Spleen (tissue), 11 donors: ENCODE results near the gene FGFR2. TPM values are rescaled to one million over a fixed set of nuclear protein-coding genes. Genes with fewer than 3 reads are reported as not detected.
"Not testable (repeated sequence)": the region's sequence is repeated elsewhere in the genome, so short reads cannot be mapped to it uniquely, and the experiment has no call there.

Experiments
- DNase-seq: peaks from one replicate; pipeline ENCODE4 v3.0.0-alpha.2; 2020
- H3K27ac ChIP-seq, 8 donors: fragments of 200-600 bp; sonication (generic) in 7 of 8; 1 replicate in 4 of 8; 2 replicates in 4 of 8; pipeline versions ENCODE4 v1.5.0 to v1.8.0; 2016 to 2021; ENCODE audit warnings: inconsistent platforms in 4 of 8, mild to moderate bottlenecking in 4 of 8, moderate library complexity in 1 of 8
- H3K27me3 ChIP-seq, 7 donors: fragments of 200-600 bp; sonication (generic) in 6 of 7; replicated peaks in 1 of 7; 1 replicate in 4 of 7; 2 replicates in 3 of 7; pipeline versions ENCODE4 v1.5.0 to v1.8.0; 2016 to 2021; ENCODE audit warnings: inconsistent platforms in 3 of 7, mild to moderate bottlenecking in 1 of 7
- H3K36me3 ChIP-seq, 6 donors: fragments of 200-600 bp; sonication (generic) in 5 of 6; 1 replicate in 4 of 6; 2 replicates in 2 of 6; pipeline versions ENCODE4 v1.5.0 to v1.8.0; 2016 to 2021; ENCODE audit warnings: inconsistent platforms in 2 of 6
- H3K4me1 ChIP-seq, 6 donors: fragments of 200-600 bp; sonication (generic) in 5 of 6; 1 replicate in 3 of 6; 2 replicates in 3 of 6; pipeline versions ENCODE4 v1.5.0 to v1.8.0; 2016 to 2021; ENCODE audit warnings: inconsistent platforms in 3 of 6
- H3K4me3 ChIP-seq, 8 donors: fragments of 200-600 bp; sonication (generic) in 7 of 8; 1 replicate in 4 of 8; 2 replicates in 4 of 8; pipeline versions ENCODE4 v1.5.0 to v1.8.0; 2016 to 2021; ENCODE audit warnings: inconsistent platforms in 4 of 8, mild to moderate bottlenecking in 4 of 8, moderate library complexity in 2 of 8
- H3K9me3 ChIP-seq, 8 donors: fragments of 200-600 bp; sonication (generic) in 7 of 8; 1 replicate in 4 of 8; 2 replicates in 4 of 8; pipeline versions ENCODE4 v1.5.0 to v1.8.0; 2016 to 2021; ENCODE audit warnings: inconsistent platforms in 4 of 8
- POLR2A ChIP-seq, 3 donors: fragments of 450-650 bp; IDR thresholded peaks; one replicate each; pipeline ENCODE4 v1.5.1; 2017; ENCODE audit warnings: antibody characterized with exemption in 3 of 3, mild to moderate bottlenecking in 1 of 3
- POLR2AphosphoS5 ChIP-seq, 3 donors: sonication (generic); formaldehyde crosslinking; IDR thresholded peaks; one replicate each; pipeline ENCODE4 v1.5.1; 2017; ENCODE audit warnings: antibody characterized with exemption in 3 of 3
- WGBS, 5 donors: extraction: QIAGEN DNeasy Blood & Tissue Kit in 3 of 5; methylation state at CpG; one replicate each; pipeline versions ENCODE4 v1.1.5 to v1.1.7; 2013 to 2018; 5-methylcytosine and 5-hydroxymethylcytosine counted together
- intact Hi-C: fragments of 100-400 bp; cut with DNase I; formaldehyde crosslinking; loops from one replicate; pipeline ENCODE4 v1.15.0; 2023; ENCODE audit warnings: low total_unique reads
- polyA plus RNA-seq, 3 donors: library from polyadenylated mRNA; stranded (reverse); fragments of 200-250 nt; gene quantifications; one replicate each; pipeline ENCODE4 v1.2.1, GENCODE V29; 2013
- total RNA-seq, 7 donors: library from RNA; depleted of rRNA in 3 of 7; stranded (reverse); fragments of >200 nt in 3 of 7; fragmentation: NEBNext Ultra II Directional in 4 of 7; extraction: Animal tissue kit (Norgen Biotek cat#: 25700) in 4 of 7; gene quantifications; one replicate each; pipeline versions ENCODE4 v1.1.0 to v1.2.1, GENCODE V29; 2016 to 2021
- TF ChIP-seq, protein P1 (sequence below), 11 experiments: fragments of 200-600 bp in 7 of 11; fragments of 450-650 bp in 4 of 11; sonication (generic) in 4 of 11; IDR thresholded peaks in 8 of 11; conservative IDR thresholded peaks in 3 of 11; 1 replicate in 7 of 11; 2 replicates in 4 of 11; pipeline versions ENCODE4 v1.4.0 to v1.8.0; 2016 to 2021; ENCODE audit warnings: antibody characterized with exemption in 11 of 11, inconsistent platforms in 4 of 11, mild to moderate bottlenecking in 1 of 11
- donor health status: healthy with polysubstance abuse.
- donor health status: DM: no; HTN: no; CAD: no; lungs with moderate emphysema.
- donor health status: DM: no; HTN: no; CAD: no.
- donor health status: Bipolar disorder and iron deficiency.
- donor health status: healthy.
- donor health status: DM: no; HTN: no; CAD: no.
- donor health status: DM: yes; HTN: yes; CAD: no.

FGFR2 gene
- total and polyA plus RNA-seq, 10 donors, result 0.24 to 1.8 (median 0.91) TPM

DNA sequence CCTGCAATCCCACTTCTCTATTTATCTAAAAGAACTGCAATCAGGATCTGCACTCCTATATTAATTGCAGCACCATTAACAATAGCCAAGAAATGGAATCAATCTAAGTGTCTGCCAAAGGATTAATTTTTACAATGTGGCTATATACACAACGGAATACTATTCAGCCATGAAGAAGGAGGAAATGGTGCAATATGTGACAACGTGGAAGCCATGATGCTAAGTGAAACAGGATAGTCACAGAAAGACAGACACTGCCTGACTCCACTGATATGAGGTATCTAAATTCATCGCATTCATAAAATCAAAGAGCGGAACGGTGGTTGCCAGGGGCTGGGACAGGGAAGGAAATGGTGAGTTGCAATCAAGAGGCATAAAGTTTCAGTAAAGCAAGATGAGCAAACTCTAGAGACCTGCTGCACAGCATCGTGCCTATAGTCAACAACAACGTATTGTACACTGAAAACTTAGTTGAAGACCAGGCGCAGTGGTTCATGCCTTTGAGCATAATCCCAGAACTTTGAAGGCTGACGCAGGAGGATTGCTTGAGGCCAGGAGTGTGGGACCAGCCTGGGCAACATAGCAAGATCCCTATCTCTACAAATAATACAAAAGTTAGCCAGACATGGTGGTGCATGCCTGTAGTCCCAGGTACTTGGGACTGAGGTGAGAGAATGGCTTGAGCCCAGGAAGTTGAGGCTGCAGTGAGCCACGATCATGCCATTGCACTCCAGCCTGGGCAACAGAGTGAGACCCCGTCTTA, 76.3 kb downstream of the FGFR2 start:
- intact Hi-C loops, result no loop called here
- no peak overlapping the region for H3K27ac ChIP-seq
- H3K4me1 ChIP-seq, result no peaks in the 10 kb centered on the region
- H3K27me3 ChIP-seq, result no peaks in the 10 kb centered on the region
- DNase-seq, result no peak
- WGBS, 5 donors, result 75 to 83% (median 79%) methylated on average over 11 of the region's 11 CpGs
- no peaks in the 10 kb centered on the region for H3K36me3 ChIP-seq
- no peaks in the 10 kb centered on the region for H3K9me3 ChIP-seq
- H3K4me3 ChIP-seq, result no peak overlapping the region
- TF ChIP-seq POLR2AphosphoS5 (IDR thresholded peaks at IDR 0.05) (no peak), POLR2A (IDR thresholded peaks at IDR 0.05) (no peak)
- TF ChIP-seq, protein P1, sequence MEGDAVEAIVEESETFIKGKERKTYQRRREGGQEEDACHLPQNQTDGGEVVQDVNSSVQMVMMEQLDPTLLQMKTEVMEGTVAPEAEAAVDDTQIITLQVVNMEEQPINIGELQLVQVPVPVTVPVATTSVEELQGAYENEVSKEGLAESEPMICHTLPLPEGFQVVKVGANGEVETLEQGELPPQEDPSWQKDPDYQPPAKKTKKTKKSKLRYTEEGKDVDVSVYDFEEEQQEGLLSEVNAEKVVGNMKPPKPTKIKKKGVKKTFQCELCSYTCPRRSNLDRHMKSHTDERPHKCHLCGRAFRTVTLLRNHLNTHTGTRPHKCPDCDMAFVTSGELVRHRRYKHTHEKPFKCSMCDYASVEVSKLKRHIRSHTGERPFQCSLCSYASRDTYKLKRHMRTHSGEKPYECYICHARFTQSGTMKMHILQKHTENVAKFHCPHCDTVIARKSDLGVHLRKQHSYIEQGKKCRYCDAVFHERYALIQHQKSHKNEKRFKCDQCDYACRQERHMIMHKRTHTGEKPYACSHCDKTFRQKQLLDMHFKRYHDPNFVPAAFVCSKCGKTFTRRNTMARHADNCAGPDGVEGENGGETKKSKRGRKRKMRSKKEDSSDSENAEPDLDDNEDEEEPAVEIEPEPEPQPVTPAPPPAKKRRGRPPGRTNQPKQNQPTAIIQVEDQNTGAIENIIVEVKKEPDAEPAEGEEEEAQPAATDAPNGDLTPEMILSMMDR (IDR thresholded peaks at IDR 0.05 in 8 of 11, conservative IDR thresholded peaks at IDR 0.05 in 3 of 11), result no peak

DNA sequence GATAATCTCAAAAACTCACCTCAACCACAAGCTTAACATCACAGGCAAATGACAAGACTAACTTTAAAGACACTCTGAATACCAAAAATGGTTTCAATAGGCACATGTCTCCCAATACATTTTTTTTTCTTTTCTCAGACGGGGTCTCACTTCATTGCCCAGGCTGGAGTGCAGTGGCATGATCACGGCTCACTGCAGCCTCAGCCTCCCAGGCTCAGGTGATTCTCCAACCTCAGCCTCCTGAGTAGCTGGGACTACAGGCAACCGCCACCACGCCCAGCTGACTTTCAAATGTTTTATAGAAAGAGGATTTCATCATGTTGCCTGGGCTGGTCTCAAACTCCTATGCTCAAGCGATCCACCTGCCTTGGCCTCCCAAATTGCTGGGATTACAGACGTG, 77.7 kb downstream of the FGFR2 start:
- WGBS, 5 donors, result 88 to 96% (median 91%) methylated on average over 6 of the region's 6 CpGs
- intact Hi-C loops, H3K36me3 ChIP-seq, H3K9me3 ChIP-seq, H3K4me3 ChIP-seq, DNase-seq, H3K27me3 ChIP-seq, H3K4me1 ChIP-seq, H3K27ac ChIP-seq: not testable (repeated sequence)

DNA sequence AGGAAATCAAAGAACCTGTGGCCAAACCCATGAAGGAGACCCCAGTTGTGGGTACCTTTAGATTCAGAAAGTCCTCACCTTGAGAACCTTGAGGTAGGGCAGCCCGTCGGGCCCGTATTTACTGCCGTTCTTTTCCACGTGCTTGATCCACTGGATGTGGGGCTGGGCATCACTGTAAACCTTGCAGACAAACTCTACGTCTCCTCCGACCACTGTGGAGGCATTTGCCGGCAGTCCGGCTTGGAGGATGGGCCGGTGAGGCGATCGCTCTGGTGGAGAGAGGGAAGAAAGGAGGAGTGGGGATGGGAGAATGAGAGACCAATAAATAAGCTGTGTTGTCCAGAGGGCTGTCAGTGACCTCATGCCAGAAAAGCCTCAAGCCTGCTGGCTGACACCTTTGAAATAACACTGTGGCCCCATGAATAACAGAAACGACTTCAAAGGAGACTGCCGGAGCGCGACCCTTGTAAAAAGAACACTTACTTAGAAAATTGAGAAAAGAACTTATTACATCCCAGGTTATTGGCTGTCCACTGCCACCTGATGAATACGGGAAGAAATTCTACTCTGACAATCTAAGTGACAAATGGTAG, 78.2 kb downstream of the FGFR2 start:
- no peak for DNase-seq
- no peak overlapping the region for H3K27ac ChIP-seq
- no peaks in the 10 kb centered on the region for H3K4me1 ChIP-seq
- H3K9me3 ChIP-seq, result no peaks in the 10 kb centered on the region
- H3K36me3 ChIP-seq, result no peaks in the 10 kb centered on the region
- 82 to 88% (median 84%) methylated on average over 17 of the region's 17 CpGs for WGBS, 5 donors
- no peak for TF ChIP-seq POLR2AphosphoS5 (IDR thresholded peaks at IDR 0.05)
- no peak for TF ChIP-seq POLR2A (IDR thresholded peaks at IDR 0.05)
- TF ChIP-seq, protein P1 (IDR thresholded peaks at IDR 0.05 in 8 of 11, conservative IDR thresholded peaks at IDR 0.05 in 3 of 11), result no peak
- H3K27me3 ChIP-seq, result no peaks in the 10 kb centered on the region
- intact Hi-C loops, result no loop called here
- H3K4me3 ChIP-seq, result no peak overlapping the region

DNA sequence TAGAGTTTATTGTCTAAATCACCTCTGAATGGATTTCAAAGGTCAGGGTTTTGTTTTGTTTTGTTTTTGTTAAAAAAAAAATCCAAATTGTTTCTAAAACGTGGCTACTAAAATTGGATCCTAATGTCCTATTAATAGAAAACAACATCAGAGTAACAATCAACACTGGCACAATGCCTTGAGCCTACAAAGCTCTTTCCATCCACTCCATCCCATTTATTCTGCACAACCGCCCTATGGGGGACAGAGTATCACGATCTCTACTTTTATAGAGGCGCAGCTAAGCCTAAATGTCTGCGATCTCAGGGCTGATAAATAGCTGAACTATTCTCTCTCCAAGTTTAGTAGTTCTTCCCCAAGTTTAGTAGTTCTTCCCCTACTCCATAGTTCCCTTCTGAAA, 78.8 kb downstream of the FGFR2 start:
- Histone ChIP-seq H3K4me3 (no peak overlapping the region), H3K4me1 (no peaks in the 10 kb centered on the region), H3K27me3 (no peaks in the 10 kb centered on the region), H3K9me3 (no peaks in the 10 kb centered on the region), H3K36me3 (no peaks in the 10 kb centered on the region), H3K27ac (no peak overlapping the region)
- TF ChIP-seq POLR2AphosphoS5 (IDR thresholded peaks at IDR 0.05), result no peak
- TF ChIP-seq, protein P1 (IDR thresholded peaks at IDR 0.05 in 8 of 11, conservative IDR thresholded peaks at IDR 0.05 in 3 of 11), result no peak
- TF ChIP-seq POLR2A (IDR thresholded peaks at IDR 0.05), result no peak
- intact Hi-C loops, result no loop called here
- WGBS, 5 donors, result 57 to 67% (median 64%) methylated on average over 5 of the region's 5 CpGs
- DNase-seq, result no peak
